ENCODE measurements around the gene IL21R.

GRCh38 chr16:27365142-27366089 lies 36.6 kb upstream of the IL21R start:
- no peak for TF ChIP-seq CTCF (IDR thresholded peaks at IDR 0.05; ENCODE audit: insufficient read depth, low read length)
- TF ChIP-seq POLR2AphosphoS5 (IDR thresholded peaks at IDR 0.05; ENCODE audit: low read depth), result no peak
- TF ChIP-seq GABPA (IDR thresholded peaks at IDR 0.05; ENCODE audit: low read depth), result no peak
- no peak for TF ChIP-seq SPI1 (IDR thresholded peaks at IDR 0.05; ENCODE audit: borderline replicate concordance, low read depth)
- no peak for TF ChIP-seq REST (IDR thresholded peaks at IDR 0.05; ENCODE audit: insufficient replicate concordance, low read depth)
